IPS-NIHi11 (cell line): ENCODE data around the gene ATP2B3.

ENCODE experiments used
- DNase-seq: peaks from one replicate; pipeline ENCODE4 v3.0.0; 2012; ENCODE audit warnings: mixed read lengths, low spot score

Gene ATP2B3

GRCh38 chrX:153571534-153571908, 54.1 kb downstream of the ATP2B3 start:
- no peak for DNase-seq

GRCh38 chrX:153572601-153573000, 55.2 kb downstream of the ATP2B3 start:
- DNase-seq, result no peak

DNA sequence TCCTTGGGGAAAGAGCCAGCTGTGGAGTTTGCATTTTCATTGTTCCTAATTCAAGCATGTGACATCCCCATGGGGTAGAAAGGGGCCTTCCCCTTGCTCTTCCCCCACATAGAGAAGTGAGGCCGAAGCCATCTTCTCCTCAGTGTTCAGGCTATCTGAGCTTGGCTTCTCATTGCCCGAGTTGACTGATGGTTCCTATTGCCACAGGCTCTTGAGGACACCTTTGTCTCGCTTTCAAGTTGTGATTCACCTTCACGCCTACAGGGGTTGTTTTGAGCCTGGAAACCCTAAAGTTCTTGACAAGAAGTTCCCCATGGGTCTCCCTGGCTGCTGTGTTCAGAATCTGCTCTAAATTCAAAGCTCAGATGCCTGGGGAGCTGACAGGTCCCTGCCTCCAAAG, 56.5 kb downstream of the ATP2B3 start:
- no peak for DNase-seq

GRCh38 chrX:153576239-153576870, 58.9 kb downstream of the ATP2B3 start:
- DNase-seq, result no peak

DNA sequence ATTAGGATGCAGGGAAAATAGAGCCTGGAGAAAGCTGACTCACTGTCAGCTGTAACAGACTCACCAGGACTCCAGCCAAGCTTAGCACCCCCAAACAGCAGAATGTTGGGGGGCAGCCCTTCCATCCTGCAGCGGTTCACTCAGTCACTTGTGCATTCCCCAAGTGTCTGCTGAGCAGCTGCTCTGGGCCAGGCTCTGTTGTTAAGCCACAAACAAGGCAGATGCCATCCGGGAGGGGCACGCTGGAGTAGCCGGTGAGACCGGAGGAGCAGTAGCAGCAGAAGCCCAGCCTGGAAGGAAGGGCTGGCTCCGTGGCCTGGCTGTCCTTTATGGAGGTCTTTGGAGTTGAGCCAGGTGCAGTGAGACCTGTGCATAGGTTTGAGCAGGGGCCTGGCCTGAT, 59.5 kb downstream of the ATP2B3 start:
- DNase-seq, result no peak

DNA sequence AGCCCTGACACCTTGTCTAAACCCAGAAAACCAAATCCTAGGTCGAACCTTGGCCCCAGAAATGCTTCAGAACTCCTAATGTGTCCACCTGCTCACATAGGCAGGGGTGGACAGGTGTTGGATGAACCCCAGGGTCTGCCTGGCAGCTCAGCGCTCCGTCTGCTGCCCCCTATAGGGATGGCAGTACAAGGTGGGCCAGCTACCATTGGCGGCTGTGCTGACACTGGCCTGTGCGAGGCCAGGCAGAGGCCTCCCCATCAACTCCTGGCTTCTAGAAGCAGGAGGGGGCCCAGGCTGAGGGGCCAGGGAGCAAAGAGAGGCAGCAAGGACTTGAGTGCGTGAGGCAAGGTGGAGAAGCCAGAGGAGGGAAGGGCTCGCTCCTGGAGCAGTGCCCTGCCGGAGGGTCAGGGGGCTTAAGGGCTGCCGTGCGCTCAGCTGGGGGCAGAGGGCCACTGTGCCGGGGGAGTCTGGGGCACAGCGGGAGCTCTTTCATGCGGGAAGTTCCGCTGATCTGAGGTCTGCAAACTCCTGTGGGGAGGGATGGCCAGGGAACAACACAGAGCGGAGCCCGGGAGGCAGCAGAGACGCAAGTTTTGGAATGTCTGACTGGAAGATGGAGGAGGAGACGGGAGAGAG, 60.9 kb downstream of the ATP2B3 start:
- peak; percentile 48 for DNase-seq

DNA sequence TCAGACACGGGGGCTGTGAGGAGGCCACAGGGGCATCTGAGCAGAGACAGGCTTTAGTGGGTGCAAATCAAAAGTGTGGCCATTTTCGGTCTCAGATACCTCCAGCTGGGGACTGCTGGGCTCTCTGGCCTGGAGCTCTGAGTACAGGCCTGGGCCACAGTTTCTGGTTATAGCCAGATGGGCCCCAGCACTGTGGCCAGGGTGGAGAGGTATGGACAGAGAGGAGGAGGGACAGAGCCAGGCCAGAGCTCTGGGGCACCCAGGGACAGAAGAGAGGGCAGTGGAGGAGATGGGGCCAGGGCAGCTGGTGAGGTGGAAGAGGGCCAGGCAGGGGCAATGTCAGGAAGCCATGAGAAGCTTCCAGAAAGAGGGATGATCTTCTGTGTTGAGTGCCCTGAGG, 61.4 kb downstream of the ATP2B3 start:
- no peak for DNase-seq

GRCh38 chrX:153580700-153581386, 63.4 kb downstream of the ATP2B3 start:
- DNase-seq, result peak; percentile 47

DNA sequence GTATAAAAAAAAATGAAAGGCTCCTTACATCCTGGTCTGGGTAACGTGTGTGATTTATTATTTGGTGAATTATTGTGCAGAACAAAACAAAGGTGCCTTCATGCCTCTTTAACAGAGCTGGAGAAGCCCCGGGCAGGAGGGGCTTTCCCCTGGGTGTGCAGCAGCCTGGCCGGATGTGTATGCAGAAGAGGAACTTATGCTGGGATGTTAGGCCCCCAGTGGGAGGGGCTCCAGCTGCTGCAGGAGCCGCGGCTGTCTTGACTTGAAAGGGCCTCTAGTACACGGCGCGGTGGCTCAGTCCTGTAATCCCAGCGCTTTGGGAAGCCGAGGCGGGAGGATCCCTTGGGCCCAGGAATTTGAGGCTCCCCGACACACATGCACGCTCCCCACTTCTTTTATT, 65.5 kb downstream of the ATP2B3 start:
- no peak for DNase-seq

- no peak for DNase-seq
Measured at GRCh38 chrX:153583433-153583832, 66.0 kb downstream of the ATP2B3 start.

GRCh38 chrX:153585827-153586226, 68.4 kb downstream of the ATP2B3 start:
- no peak for DNase-seq

GRCh38 chrX:153587342-153587741, 69.9 kb downstream of the ATP2B3 start:
- no peak for DNase-seq

- DNase-seq, result no peak
Measured at GRCh38 chrX:153588021-153588781, 70.8 kb downstream of the ATP2B3 start.

GRCh38 chrX:153588782-153589446, 71.5 kb downstream of the ATP2B3 start:
- DNase-seq, result no peak

- DNase-seq, result no peak
Measured at GRCh38 chrX:153590961-153591956, 73.8 kb downstream of the ATP2B3 start.

DNA sequence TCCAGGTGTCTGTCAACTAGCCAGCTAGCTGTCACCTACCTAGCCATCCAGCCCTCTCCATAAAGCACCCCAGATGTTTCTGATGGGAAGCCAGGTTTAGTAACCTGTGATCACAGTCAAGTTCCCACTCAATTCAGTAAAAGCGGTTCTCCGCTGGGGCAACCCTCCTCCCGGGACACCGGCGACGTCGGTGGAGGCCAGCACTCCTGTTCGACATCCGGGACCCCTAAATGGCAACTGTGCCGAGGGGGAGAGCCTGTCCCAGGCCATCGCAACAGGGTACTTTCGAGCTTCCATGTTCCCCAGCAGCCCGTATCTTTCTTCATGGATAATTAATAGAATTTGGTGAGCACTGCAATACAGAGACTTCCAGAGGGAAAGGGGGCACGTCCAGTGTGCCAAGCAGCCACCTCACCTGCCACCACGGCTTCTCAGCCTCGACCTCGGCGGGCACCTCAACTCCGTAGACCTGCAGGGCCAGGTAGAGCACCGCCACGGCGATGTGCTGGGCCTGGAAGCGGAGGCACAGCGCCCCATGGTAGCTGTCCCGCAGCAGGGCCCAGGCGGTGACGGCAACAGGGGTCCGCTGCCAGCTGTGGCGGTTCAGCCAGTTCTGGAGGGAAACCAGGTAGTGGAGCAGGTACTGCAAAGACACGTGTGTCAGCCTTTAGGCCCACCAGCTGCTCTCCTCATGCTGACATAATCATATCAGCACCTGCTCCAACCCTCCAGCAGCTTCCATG, 74.8 kb downstream of the ATP2B3 start:
- DNase-seq, result no peak

GRCh38 chrX:153592966-153593688, 75.7 kb downstream of the ATP2B3 start:
- DNase-seq, result no peak

- no peak for DNase-seq
Measured at GRCh38 chrX:153593811-153594500, 76.5 kb downstream of the ATP2B3 start.

DNA sequence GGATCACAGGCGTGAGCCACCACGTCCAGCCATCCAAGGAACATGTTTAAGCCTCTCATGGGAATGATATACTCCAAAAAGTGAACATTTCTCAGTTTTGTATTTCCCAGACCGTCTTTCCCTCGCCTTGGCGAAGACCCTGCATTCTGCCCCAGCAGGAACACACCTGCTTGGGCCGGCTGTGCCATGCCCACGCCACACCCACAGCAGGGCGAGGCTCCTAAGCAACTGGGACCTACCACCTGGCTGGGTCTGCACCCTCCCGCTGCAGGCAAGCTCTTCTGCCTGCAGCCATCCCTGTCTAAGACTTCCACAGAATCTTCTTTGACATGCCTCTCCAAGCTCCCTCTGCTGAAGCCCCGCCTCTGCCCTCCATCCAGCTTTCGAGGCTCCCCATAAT, 77.9 kb downstream of the ATP2B3 start:
- DNase-seq, result no peak
